HG03520 (cell line): Measurements from ENCODE around the gene POGZ.

Experiments
- ATAC-seq: cut with Tn5 transposase; IDR thresholded peaks from one replicate; pipeline ENCODE4 v1.9.1; 2021; ENCODE audit warnings: mild to moderate bottlenecking, moderate library complexity; ENCODE audit not compliant: unreplicated experiment

The POGZ gene

GRCh38 chr1:151377150-151377884 lies 82.0 kb downstream of the POGZ start:
- ATAC-seq = no peak

DNA sequence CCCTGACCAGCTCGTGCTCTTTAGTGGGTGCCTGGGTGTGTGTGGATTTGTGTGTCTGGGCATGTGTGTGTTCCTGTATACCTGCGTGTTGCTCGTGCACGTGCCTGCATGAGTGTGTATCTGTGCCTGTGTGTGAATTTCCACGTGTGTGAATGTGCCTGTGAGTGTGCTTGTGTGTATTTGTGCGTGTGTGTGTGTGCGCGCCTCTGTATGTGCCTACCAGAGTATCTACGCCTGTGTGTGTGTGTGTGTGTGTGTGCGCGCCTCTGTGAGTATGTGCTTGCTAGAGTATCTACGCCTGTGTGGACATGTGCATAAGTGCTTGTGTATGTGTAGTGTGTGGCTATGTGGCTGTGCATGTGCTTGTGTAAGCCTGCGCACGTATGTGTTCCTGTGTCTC lies 86.1 kb downstream of the POGZ start:
- ATAC-seq = no peak

DNA sequence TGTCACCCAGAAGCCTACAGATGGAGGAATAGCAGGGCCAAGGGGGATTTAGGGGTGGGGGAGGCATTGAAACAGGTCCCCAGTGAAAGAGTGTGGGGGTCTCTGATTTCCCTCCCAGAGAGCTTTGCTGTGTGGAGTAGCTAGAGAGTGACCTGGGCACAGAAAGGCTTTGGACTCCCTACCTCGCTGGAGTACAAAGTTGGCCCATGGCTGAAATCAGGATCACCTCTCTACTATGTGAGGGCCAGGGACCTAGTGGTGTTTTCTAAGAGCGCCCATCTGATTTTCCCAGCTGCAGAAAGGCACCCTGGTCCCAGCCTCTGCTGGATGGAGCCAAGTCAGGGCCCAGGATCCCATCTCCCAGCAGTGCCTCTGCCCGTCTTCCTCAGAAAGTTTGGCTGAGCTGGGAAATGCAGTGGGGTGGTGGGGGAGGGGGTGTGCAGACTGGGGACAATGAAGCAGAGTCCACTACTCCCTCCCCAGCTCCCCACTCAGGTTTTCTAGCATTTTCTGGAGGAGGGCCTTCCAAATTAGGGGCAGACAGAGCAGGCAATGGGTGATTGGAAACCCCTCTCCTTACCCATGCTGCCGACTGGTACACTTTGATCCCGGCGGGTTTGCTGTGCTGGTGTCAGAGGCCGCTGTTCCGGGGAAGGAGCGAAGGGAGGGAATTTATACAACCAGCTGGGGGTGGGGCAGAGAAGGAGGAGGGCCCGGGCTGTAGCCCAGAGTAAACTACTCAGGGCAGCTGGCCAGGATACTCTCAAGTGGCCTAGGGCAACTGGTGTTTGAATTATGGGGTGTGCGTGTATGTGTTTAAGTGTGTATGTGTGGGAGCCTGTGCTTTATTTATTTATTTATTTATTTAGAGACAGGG lies 87.0 kb downstream of the POGZ start, which contains the start of gene SELENBP1:
Gene SELENBP1 (minus strand): TSS at position 648 of the 877 bp plus-strand sequence. CDS start 64 bp downstream, at position 584.
- ATAC-seq = no peak

DNA sequence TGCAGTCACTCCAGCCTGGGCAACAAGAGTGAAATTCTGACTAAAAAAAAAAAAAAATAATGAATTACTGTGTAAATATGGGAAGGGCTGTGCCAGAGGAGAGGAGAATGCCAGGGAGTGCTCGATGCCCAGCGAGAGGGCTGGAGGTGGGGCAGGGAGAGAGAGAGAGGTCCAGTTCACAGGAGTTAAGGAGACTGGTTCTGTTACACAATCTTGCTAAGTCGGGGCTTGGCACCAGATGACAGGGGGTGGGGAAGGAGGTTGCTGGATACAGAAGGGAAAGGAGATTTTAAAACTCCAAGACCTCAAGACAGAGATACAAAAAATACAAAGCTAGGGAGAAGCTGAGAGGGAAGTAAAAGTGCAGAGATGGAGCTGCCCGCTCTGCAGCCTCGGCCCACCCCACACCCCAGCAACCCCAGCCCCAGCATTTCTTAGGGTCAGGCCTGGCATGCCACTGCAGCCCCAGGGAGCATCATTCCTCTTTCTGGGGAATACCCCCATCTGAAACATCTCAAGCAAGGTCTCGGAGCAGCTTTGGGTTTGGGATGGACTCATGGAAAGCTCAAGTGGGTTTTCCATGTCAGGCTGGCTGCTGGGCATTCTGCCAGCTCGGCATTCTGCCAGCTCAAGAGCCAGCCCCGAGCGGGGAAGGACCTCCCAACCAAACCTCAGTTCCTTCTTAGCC lies 87.8 kb downstream of the POGZ start:
- ATAC-seq = no peak

- no peak for ATAC-seq
These were observed 88.9 kb downstream of the POGZ start for GRCh38 chr1:151370211-151370911.

- no peak for ATAC-seq
These were observed 89.7 kb downstream of the POGZ start for GRCh38 chr1:151369621-151370048.

DNA sequence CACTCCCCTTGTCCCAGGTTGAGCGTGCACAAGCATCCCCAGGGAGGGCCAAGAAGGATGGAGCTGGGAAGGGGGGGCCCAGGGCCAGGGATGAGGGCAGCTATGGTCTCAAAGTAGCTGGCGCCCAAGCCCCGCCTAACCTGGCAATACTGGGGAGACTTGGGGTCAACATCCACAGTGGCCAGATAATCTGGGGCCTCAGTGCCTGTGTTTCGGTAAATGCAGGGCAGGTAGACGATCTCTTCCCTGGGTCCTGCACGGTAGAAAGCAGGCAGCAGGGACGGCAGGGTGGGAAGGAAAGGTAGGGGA lies 90.0 kb downstream of the POGZ start:
- no peak for ATAC-seq

- no peak for ATAC-seq
These were observed 90.6 kb downstream of the POGZ start for GRCh38 chr1:151368393-151369301.

GRCh38 chr1:151367658-151368392 lies 91.5 kb downstream of the POGZ start:
- no peak for ATAC-seq

- no peak for ATAC-seq
These were observed 94.3 kb downstream of the POGZ start for GRCh38 chr1:151364996-151365395.

DNA sequence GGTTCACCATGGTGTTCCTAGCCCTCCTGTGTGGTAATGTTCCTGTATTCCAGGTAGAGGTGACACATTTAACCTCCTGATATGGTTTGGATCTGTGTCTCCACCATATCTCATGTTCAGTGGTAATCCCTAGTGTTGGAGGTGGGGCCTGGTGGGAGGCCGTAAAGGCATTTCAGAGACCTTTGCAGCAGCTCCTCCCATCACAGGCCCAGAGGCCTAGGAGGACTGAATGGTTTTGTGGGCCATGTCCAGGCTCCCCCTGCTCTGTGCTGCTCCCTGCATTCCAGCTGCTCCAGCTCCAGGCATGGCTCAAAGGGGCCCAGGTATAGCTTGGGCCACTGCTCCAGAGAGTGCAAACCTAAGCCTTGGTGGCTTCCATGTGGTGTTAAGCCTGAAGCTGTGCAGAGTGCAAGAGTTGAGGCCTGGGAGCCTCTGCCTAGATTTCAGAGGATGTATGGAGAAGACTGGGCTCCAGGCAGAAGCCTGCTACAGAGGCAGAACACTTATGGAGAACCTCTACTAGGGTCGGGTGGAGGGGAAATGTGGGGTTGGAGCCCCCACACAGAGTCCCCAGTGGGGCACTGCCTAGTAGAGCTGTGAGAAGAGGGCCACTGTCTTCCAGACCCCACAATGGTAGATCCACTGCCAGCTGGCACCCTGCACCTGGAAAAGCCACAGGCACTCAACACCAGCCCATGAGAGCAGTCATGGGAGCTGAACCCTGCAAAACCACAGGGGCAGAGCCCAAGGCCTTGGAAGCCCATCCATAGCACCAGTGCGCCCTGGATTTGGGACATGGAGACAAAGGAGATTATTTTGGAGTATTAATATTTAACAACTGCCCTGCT lies 96.8 kb downstream of the POGZ start:
- ATAC-seq = no peak

- no peak for ATAC-seq
These were observed 97.4 kb downstream of the POGZ start for GRCh38 chr1:151361883-151362282.

GRCh38 chr1:151356696-151357095 lies 102.6 kb downstream of the POGZ start:
- ATAC-seq = no peak
